RPMI8226 (cell line): ENCODE data around the gene RERE.

Experiments used
- DNase-seq: peaks from one replicate; pipeline ENCODE4 v3.0.0-alpha.2; 2015

Gene RERE

DNA sequence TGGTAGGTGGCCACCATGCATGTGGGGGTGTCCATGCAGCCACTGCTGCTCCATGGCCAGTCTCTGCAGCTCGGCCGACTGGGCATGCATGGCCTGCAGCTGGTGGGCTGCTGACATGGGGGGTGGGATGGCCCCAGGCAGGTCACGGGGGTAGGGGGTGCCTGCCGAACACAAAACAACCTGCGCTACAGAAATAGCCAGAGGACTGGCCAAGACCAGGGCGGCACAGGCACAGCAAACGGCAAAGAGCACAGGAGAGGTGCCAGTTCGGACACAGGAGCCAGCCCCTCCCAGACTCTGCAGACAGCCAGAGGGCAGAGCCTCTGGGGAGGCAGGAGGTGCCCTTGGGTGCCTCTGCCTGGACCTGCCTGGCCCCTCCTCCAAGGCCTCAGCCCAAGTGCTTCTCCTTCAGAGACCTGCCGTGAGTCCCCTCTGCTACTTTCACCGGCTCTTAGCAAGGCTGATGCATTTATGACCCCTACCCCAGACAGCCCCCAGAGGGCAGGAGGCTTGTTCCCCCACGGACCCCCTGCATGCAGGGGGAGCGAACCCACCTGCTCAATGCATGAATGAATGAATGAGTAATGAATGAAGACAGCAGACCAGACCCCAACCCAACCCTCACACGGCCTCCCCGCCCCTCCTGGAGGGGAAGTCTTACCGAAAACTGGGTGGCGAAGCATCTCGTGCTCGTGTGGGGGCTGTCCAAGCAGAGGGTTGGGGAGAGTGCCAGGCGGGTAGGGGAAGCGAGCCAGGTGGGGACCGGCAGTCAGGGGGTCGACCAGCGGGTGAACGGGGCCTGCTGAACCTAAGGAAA lies 461.8 kb downstream of the RERE start:
- no peak for DNase-seq

DNA sequence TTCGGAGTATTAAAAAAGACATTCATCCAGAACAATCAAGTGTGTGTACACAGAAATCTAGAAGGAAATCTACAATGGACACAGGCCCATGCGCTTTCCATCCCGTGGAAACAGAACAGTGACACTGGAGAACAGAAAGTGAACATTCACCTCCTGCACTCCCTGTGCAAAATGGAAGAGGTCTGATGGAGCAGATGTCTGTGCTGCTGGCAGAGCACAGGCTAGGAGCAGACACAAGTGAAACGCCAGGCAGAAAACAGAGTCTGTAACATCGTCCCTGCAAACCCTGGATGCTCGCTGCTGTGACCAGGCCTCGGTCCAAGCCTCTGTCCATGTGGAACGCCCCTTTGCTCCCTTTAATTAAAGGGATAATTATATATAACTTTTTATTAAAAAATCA lies 463.4 kb downstream of the RERE start:
- DNase-seq = no peak

DNA sequence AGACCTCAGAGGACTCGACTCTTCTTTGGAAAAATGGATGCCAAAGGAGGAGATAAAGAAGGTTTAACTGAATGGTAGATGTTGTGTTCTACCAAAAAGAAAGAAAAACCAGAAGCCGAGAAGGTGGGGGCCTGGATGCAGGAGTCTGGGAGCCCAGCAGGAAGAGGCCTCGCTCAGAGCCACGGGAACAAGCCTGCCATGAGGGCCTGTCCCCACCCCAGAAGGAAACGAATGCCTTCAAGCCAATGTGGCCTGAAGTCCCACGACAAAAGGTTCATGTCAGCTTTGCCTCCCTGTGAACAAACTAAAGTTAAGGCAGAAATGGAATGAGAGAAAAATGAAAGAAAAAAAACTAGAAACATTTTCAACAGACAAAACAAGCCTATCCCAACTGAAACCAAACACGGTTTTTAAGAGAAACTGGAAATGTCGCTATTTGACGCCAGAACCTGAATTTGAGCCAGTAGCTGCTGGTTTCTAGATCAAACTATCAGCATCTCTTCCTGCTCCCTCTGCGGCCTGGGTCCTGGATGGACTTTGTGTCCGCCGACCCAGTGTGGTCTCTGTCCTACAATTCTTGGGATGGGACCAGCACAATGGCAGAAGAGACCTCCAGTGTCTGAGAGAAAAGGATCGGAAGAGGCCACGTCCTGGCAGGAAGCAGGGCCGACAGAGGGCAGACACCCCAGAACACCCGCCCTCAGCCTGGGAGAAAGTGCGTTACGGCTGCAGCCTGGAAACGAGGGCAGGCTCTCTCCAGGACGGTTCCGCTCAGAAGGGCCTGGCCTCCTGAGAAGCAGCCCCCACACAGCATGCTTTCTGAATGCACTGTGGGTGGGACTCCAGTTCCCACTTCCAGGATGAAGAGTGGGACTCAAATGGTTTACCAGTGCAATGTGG lies 464.3 kb downstream of the RERE start:
- DNase-seq = no peak

DNA sequence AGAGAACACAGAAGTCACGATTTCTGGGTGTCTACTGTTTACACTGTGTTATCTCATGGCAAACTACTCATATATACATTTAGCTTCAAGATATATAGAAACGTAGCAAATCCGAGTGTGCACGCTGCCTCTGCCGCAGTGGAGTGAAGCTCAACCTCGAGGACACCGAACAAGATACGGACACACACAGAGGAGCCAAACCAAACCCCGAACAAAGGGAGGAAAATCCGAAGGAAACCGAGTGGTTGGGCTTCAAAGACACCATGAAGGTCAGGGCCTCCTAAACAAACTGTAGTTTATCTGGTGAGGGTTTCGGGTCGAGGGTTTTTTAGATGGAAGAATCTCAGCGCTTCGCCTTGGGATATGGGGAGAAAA lies 465.0 kb downstream of the RERE start:
- DNase-seq = no peak

DNA sequence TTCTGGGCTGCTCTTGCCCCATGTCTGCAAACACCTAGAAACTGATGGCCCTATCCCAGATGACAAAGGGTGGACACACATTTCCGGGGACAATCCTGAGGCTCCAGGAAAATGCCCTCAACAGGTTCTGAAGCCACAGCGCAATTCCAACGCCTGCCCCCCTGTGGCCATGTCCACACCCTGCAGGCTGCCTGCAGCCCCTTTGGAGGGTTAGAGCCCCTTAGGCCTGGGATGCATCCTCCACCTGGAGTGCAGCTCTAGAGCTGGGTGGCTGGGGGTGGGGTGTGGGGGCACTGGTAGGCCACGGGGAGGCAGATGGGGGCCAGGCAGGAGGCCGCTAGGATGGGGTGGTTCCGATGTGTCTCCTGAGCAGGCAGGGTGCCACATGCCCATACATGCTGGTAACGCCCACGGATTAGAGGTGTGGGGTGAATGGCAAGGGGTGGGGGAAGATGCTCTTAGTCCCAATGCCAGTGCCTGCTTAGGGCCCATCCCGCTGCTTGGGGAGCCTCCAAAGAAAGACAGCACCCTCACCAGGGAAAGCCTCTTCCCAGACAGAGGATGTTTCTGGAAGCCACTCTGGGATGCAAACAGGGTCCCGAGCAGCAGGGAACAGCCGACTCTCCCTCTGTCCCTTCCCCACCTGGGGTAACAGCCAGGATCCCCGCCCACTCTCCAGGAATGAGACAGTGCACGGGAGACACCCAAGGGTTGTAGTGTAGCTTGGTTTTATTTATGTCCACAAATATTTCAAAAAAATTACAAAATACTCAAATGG lies 465.6 kb downstream of the RERE start:
- peak; percentile 36 for DNase-seq

DNA sequence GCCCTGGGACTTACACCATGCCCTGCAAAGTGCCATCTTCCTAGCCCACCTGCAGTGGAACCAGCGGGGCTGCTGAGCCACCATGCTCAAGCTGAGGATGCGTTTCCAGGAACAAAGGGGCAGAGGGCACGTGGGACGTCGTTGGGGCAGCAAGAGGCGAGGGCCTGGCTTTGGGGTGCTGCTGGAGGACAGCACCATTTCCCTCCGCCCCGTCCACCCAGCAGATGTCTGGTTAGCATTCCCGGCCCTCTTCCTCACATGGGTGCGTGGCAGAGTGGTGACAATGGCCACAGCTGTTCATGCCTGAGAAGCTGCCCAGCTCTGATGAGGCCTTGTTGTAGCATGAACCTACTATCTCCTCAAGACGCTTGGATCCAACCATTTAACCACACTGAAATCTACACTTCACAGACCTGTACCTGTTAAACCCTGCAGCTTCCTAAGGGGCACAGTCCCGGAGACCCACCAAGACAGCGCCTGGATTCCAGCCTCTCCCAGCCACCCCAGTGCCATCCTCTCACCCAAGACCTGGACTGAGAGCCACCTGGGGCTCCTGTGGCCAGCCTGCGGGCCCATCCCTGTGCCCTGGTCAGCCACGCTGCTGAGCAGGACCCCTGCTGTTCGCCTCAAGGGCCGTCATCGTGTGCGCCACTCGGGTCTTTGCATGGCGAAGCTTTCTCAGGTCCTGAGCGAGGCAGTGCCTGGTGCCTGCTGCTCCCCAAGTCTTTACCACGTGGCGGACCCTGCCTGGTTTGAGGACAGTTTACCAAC lies 466.3 kb downstream of the RERE start:
- no peak for DNase-seq

DNA sequence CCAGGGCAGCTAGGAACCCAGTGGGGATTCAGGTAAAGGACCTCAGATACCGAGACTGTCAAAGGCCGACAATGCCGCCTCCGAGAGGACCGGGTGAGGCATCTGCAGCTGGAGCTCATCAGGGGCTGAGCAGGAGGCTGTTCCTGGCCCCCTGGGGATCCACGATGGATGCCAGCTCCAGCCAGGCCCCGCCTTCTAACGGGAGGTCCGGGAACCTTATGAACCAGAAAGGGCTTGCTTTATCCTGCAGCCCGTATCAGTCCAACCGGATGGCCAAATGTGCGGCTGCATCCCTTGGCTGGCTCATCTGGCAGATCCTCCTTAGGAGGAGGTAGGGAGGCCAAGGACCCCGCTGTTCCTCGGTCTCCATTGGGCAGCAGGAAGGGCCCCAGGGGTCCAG lies 467.5 kb downstream of the RERE start:
- DNase-seq = no peak

DNA sequence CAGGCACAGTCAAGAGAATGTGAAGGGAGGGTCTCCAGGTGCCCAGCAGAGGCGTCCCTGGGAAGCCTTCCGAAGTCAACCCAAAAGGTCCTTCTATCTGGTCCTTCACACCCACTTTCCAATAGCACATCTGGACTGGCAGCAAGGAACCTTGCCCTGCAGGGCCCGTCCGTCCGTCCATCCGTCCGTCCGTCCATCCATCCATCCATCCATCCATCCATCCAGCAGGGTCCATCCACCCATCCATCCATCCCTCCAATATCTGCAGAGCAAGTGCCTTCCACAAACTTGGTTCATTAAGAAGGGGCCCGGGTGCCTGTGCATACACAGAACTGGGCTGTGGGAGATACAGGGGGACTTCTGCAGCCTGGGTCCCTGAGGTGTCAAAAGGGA lies 468.0 kb downstream of the RERE start:
- no peak for DNase-seq

DNA sequence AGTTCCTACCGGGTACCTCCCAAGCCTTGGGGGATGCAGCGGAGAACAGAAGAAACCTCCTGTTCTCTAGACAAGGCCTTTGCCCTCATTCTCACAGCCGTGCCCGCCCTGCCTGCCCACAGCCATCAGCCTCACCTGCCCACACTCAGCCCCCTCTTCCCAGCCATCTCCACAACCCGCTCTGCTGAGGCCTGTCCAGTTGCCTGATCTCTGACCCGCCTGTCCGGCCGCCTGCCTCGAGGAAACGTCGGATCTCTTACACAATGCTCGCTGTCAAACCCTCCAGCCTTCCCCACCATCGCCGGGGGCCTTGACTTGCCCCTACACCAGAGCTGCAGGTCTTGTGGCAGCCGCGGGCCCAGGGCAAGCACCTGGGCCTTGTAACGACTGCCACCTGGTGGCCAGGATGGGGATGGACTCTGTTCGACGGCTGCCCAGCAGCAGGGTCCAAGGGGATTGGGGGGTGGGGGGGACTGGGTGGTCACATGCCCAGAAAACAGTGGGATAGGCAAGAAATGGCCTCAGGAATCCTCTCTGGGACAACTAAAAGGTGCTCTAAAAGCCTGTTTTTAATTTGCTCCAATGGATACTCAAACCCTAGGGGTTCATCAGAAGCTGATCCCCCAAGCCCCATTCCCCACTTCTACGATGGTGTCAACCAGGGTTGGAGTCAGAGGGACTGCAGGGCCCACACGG lies 468.5 kb downstream of the RERE start:
- DNase-seq = peak; percentile 78

DNA sequence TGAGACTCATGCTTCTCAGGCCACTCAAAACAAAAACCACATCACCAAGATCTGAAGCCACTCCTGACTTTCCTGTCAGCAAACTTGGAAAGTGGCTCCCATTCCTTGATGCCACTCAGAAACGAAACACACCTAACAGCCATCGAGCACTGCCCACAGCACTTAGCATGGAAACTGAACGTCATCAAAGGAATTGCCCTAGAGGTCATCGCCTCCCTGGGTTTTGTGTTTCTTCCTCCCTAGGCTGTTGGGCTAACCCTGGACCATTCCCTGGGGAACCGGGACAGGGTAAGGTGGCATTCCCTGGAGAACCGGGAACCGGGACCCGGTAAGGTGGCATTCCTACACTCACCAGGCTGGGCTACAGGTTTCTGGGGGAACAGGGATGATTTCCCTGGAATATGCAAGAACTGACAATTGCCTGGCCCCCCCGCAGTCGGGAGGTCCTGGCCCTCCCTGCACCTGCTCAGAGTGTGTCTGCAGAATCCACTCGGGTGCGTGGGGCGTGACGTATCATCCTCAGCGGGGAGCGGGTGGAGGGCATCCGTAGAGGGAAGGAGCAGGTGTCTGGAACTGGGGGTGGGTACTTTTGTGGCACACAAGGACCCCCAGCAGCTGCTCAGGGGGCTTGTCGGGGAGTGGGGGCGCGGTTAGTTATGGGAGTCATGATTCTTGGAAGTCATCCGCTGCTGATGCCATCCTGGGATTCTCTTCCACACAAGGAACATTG lies 469.2 kb downstream of the RERE start:
- no peak for DNase-seq

DNA sequence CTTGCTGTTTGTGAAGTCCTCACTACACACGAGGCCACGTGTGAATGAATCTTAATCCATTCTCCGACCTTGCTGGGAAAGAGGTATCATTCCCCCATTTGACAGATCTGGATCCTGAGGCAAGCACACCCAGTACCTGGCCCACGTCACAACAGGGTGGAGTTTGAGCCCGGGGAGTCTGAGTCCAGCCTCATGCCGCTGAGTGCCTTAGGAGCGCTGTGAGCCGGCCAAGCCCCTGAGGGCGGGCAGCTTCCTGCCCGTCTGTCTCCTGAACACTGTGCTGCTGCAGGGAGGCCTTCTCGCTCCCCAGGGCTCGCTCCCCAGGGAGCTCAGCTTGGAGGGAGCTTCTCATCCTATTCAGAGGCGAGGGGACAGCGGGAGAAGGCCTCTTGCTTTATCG lies 469.8 kb downstream of the RERE start:
- no peak for DNase-seq

DNA sequence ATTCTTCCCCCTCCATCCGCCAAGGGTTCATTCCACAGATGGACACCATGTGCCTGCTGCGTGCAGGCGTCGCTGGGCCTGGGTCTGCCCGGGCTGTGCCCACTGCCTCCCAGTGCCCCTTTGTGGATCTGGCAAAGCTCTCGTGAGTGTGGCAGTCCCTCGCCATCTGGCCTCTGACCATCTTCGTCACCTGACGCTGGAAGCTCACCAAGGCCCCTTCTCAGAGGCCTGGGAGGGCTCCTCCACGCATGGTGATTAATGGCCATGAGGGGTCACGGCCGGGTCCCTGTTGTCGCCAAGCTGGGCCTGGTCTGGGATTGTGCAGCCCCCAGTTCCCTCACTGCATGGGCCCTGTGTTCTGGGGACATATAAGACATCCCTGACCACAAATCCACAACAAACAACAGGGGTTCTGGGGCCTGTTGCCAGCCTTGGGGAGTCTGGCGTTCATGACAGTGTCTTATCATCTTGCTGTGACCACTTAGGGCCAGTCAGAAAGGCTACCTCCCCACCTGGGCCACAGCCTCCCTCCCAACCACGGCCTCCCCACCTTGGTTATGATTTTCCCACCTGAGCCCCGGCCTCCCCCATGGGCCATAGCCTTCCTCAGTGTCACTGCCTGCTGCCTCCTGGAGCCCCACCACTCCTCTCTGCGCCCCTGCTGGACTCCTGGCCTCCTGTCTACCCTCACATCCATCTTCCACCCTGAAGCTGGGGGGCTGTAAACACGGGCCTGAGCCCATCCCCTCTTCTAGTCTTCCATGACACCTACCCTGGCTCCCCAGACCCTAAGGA lies 471.6 kb downstream of the RERE start:
- no peak for DNase-seq

DNA sequence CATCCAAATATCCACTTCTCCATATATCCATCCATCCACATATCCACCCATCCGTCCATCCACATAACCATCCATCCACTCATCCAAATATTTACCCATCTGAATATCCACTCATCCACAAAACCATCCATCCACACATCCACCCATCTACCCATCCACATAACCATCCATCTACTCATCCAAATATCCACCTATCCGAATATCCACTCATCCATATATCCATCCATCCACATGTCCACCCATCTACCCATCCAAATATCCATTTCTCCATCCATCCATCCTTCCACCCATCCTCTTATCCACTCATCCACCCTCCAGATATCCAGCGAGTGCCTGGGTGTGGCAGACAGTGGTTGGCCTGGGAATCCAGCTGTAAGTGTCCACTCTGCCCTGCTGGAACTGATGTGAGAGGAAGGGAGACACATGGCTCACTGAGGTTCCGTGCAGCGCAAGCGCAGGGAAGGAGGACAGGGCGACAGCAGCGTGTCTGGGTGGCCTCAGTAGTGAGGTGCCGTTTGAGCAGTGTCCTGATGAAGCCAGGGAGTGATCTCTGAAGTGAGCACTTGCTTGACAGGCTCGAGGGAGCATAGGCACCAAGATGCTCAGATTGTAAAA lies 472.4 kb downstream of the RERE start:
- no peak for DNase-seq

DNA sequence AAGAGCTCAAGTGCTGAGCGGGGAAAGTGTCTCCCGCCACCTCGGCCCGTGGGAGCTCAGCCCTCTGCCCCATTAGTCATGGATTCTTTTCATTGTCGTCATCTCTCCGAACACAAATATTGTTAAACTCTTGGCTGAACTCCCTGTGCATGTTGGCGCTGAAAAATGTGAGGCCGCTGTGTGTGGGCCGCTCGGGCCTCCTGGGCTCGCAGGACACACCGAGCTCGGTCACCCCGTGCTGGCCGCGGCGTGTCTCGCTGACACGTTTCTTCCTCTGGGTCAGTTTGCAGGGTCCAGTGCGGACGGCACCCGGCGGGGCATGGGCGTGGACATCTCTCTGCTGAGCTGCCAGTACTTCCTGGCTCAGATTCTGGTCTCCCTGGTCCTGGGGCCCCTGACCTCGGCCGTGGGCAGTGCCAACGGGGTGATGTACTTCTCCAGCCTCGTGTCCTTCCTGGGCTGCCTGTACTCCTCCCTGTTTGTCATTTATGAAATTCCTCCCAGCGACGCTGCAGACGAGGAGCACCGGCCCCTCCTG lies 473.9 kb downstream of the RERE start:
- DNase-seq = no peak

DNA sequence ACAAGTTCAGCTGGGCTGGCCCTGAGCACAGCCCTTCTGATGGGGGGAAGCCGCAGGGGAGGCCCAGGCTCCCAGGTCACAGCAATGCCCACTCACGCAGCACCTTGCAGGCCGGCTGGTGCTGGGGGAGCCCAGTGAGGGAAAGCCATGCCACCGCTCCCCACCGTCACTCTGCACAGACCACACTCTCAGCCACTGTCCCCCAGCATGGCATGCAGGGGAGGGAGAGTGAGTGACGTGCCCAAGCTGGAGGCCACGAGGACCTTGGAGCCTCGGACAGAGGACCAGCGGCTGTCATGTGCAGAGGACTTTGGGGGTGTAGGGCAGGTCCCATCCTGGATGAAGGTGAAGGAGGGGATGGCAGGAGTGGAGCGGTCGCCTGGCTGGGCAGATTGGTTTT lies 474.4 kb downstream of the RERE start:
- no peak for DNase-seq

DNA sequence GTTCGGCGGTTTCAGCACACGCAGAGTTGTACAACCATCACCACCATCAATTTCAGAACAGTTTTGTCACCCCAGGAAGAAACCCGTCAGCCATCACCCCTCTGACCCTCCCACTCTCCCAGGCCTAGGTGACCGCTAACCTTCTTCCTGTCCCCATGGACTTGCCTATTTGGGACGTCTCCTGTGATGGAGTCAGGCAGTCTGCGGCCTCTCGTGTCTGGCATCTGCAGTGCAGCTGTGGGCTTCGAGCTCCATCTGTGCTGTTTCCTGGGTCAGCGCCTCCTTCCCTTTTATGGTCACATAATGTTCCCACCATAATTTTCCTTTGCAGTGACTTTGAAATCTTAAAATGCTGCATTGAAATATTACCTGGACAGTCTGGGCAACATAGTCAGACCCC lies 475.1 kb downstream of the RERE start:
- peak; percentile 27 for DNase-seq

DNA sequence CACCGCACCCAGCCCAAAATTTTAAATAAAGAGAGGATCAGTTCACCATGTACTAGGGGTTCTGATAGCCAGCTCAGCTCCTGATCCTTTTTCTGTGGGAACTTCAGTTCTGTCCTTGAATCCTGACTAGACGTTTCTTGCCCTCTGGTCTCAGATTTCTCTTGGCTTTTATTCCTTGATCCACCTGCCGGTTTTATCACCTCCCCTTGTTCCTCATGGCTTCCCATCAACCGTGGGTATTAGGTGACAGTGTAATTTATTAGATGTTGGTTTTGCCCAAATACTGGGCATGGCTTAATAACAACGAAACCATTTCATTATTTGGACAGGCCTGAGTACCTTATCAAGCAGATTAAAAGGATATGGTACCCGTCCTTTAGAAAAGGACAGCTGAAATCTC lies 477.0 kb downstream of the RERE start:
- no peak for DNase-seq

DNA sequence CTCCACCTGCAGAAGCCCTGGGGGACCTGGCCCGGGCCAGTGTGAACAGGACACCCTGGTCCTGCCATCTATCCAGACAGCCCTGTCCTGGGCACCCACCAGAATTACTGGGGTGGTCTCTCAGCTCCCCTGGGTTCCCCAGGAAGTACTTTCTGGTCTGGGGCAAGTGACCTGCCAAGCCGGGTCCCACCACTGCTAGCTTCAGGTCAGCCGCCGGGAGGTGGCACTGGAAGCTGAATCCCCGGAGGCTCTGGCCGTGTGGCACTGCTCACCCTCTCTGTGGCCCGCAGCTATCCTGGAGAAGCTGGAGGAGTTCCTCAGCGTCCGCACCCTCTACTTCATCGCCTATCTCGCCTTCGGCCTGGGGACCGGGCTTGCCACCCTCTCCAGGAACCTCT lies 478.2 kb downstream of the RERE start:
- no peak for DNase-seq

DNA sequence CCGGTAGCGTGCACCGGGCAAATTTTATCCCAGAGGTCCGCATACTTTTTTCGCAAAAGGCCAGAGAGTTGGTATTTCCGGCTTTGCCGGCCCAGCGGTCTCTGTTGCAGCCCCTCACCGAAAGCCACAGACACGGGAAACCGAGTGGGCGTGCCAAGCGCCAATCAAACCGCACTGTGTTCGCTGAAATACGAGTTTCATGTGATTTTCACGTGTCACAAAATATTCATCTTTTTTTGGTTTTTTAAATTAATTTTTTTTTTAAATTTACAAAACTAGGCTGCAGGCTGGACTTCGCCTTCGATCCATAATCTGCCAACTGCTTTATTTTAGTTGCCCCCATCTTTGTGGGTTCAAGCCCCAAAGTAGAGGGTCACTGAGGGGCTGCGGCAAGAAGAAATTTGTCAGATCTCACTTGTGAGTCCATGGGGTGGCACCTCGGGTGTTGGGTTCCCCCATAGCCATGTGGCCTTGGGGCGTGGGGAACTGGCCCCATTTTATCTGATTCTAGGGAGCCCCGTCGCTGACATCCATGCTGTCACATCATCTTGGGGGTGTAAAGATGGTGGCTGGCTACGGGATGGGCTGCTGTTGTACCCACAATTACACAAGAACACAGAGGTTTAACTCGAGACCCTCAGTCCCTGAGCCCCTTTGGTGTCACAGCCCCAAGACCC lies 478.8 kb downstream of the RERE start:
- DNase-seq = no peak
